Breast epithelium (tissue), 4 donors: ENCODE measurements around the gene BRINP1. TPM values are rescaled to one million over a fixed set of nuclear protein-coding genes. Genes with fewer than 3 reads are reported as not detected.

Source experiments
- DNase-seq, 2 donors: peaks; one replicate each; pipeline ENCODE4 v3.0.0-alpha.2; 2019; ENCODE audit warnings: low spot score in 2 of 2
- H3K27ac ChIP-seq, 2 donors: fragments of 200-600 bp; sonication (generic) in 1 of 2; one replicate each; pipeline ENCODE4 v1.5.1; 2016 to 2019; ENCODE audit warnings: mild to moderate bottlenecking in 1 of 2
- H3K27me3 ChIP-seq, 2 donors: fragments of 200-600 bp; sonication (generic) in 1 of 2; one replicate each; pipeline versions ENCODE4 v1.5.1 to v1.6.0; 2017 to 2019; ENCODE audit warnings: control low read depth in 1 of 2, mild to moderate bottlenecking in 1 of 2
- H3K36me3 ChIP-seq: fragments of 200-600 bp; one replicate; pipeline ENCODE4 v1.5.1; 2019
- H3K4me1 ChIP-seq, 2 donors: fragments of 200-600 bp; sonication (generic); one replicate each; pipeline ENCODE4 v1.5.1; 2016 to 2019; ENCODE audit warnings: control low read depth in 1 of 2
- H3K4me3 ChIP-seq, 3 donors: fragments of 200-600 bp; sonication (generic); 1 replicate in 2 of 3; 2 replicates in 1 of 3; pipeline ENCODE4 v1.5.1; 2016 to 2019; ENCODE audit warnings: mild to moderate bottlenecking in 3 of 3, moderate library complexity in 2 of 3
- H3K9me3 ChIP-seq, 2 donors: fragments of 200-600 bp; sonication (generic) in 1 of 2; one replicate each; pipeline ENCODE4 v1.5.1; 2016 to 2019; ENCODE audit warnings: control low read depth in 1 of 2
- POLR2A ChIP-seq: fragments of 450-650 bp; IDR thresholded peaks from one replicate; pipeline ENCODE4 v1.6.1; 2016; ENCODE audit warnings: antibody characterized with exemption, mild to moderate bottlenecking, moderate library complexity
- POLR2AphosphoS5 ChIP-seq, 3 donors: sonication (generic); formaldehyde crosslinking; IDR thresholded peaks; one replicate each; pipeline ENCODE4 v1.6.1; 2017; ENCODE audit warnings: antibody characterized with exemption in 3 of 3
- intact Hi-C: fragments of 100-400 bp; cut with DNase I; formaldehyde crosslinking; loops from one replicate; pipeline ENCODE4 v1.15.1; 2023; ENCODE audit warnings: low total_unique reads
- total RNA-seq, 3 donors: library from RNA; depleted of rRNA; stranded (reverse); fragments of >200 nt; gene quantifications; one replicate each; pipeline ENCODE4 v1.1.0, GENCODE V29; 2016
- TF ChIP-seq, protein P1 (sequence below), 3 donors: fragments of 450-650 bp; IDR thresholded peaks; one replicate each; pipeline ENCODE4 v1.5.1; 2016 to 2017; ENCODE audit warnings: antibody characterized with exemption in 3 of 3, mild to moderate bottlenecking in 3 of 3, moderate library complexity in 3 of 3

The BRINP1 gene
- 10 to 100 TPM in 1 of 3 donors, 1 to 10 TPM in 1, not detected in 1; 8.8 to 27.5 TPM for total RNA-seq

DNA sequence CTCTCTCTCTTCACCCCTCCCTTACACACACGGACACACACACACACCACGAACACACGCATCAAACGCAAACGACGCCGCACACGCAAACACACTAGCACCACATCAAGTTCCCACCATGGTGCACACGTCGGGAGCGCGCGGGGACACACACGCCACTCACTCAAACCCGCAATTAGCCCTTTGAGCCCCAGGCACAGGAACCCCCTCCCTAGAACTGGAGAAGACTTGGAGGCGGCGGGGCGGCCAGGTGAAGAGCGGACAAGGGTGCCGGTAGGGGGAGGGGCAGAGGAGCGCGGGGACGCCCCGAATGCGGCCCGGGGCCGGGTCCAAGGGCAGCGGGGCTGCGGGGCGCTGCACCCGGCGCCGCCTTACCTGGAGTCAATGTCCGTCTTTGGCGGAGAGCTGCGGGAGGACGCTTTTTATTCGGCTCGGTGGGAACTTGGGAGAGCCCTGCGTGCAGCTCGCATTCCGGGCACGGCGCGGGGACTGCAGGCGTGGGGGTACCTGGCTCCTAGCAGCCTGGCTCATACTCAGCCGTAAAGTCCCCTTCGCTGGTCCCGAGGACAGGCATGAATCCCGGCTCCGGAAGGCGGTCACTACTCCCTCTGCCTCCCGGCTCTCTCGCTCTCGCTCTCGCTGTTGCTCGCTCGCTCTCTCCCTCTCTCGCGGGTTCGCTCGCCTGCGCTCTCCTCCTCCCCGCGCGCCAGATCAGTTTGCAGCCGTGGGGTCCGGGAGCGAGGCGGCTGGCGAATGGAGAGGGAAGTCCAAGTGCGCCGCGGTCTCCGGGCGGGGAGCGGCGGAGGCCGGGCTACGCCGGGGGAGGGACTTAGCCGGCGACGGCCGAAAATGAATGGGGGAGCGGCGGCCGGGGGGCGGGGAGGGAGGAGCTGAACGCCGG is at the start of gene BRINP1:
Gene BRINP1 (minus strand): TSS at position 755 of the 901 bp plus-strand sequence. CDS start 56,080 bp downstream, outside the sequence.
- TF ChIP-seq POLR2A (no peak), POLR2AphosphoS5 (IDR thresholded peaks at IDR 0.05) (peak in 1 of 3 donors; percentile 21)
- TF ChIP-seq, protein P1, sequence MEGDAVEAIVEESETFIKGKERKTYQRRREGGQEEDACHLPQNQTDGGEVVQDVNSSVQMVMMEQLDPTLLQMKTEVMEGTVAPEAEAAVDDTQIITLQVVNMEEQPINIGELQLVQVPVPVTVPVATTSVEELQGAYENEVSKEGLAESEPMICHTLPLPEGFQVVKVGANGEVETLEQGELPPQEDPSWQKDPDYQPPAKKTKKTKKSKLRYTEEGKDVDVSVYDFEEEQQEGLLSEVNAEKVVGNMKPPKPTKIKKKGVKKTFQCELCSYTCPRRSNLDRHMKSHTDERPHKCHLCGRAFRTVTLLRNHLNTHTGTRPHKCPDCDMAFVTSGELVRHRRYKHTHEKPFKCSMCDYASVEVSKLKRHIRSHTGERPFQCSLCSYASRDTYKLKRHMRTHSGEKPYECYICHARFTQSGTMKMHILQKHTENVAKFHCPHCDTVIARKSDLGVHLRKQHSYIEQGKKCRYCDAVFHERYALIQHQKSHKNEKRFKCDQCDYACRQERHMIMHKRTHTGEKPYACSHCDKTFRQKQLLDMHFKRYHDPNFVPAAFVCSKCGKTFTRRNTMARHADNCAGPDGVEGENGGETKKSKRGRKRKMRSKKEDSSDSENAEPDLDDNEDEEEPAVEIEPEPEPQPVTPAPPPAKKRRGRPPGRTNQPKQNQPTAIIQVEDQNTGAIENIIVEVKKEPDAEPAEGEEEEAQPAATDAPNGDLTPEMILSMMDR (IDR thresholded peaks at IDR 0.05), result no peak
- DNase-seq, result peak in 1 of 2 donors; percentile 52
- H3K27me3 ChIP-seq, result peaks cover 5 to 10% of the 10 kb centered on the region in 2 donors

GRCh38 chr9:119418721-119419120 is 49.5 kb upstream of the BRINP1 start:
- intact Hi-C loops, result no loop called here
- H3K27ac ChIP-seq, result no peak overlapping the region
- no peaks in the 10 kb centered on the region for H3K27me3 ChIP-seq
- DNase-seq, result no peak
- H3K36me3 ChIP-seq, result no peaks in the 10 kb centered on the region
- H3K4me1 ChIP-seq, result no peaks in the 10 kb centered on the region
- H3K9me3 ChIP-seq, result peaks cover 0 to under 1% of the 10 kb centered on the region in 2 donors
- no peak overlapping the region for H3K4me3 ChIP-seq
- TF ChIP-seq POLR2A (no peak), POLR2AphosphoS5 (IDR thresholded peaks at IDR 0.05) (no peak)
- TF ChIP-seq, protein P1 (IDR thresholded peaks at IDR 0.05), result no peak

More for the DNA sequence above, at the start of gene BRINP1:
- intact Hi-C loops, result no loop called here
- Histone ChIP-seq H3K4me3 (peak within 1 kb of the TSS; percentile 28 to 78 (median 67)), H3K27ac (peak within 1 kb of the TSS; percentile 42 to 74), H3K9me3 (no peaks in the 10 kb centered on the region), H3K36me3 (no peaks in the 10 kb centered on the region), H3K4me1 (no peaks in the 10 kb centered on the region)

DNA sequence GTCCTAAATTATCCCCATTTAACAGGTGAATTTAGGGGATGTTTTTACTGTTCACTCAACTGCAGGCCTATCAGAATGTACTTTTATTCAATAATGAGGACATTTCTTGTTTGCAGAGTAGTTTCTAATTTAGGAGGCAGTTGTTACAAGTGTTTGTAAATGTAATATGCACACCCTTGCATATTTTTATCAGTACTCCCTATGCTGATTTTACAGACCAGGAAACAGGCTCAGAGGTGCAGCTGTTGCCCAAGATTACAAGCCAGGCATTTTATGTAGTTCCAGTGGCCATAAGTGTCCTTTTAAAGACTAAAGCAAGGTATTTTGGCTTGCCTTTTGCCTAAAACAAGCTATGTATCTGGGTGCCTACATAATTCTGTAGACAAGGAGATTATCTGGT is 47.6 kb upstream of the BRINP1 start:
- peaks cover 0 to 5% of the 10 kb centered on the region in 2 donors for H3K9me3 ChIP-seq
- no peak overlapping the region for H3K27ac ChIP-seq
- TF ChIP-seq POLR2AphosphoS5 (IDR thresholded peaks at IDR 0.05) (no peak), POLR2A (no peak)
- TF ChIP-seq, protein P1 (IDR thresholded peaks at IDR 0.05), result no peak
- H3K36me3 ChIP-seq, result no peaks in the 10 kb centered on the region
- intact Hi-C loops, result no loop called here
- no peak overlapping the region for H3K4me3 ChIP-seq
- no peak for DNase-seq
- no peaks in the 10 kb centered on the region for H3K4me1 ChIP-seq
- H3K27me3 ChIP-seq, result no peaks in the 10 kb centered on the region

GRCh38 chr9:119412399-119412798 is 43.2 kb upstream of the BRINP1 start:
- Histone ChIP-seq H3K4me3 (no peak overlapping the region), H3K4me1 (no peaks in the 10 kb centered on the region), H3K27ac (no peak overlapping the region), H3K36me3 (no peaks in the 10 kb centered on the region), H3K9me3 (peaks cover 0 to 5% of the 10 kb centered on the region in 2 donors), H3K27me3 (no peaks in the 10 kb centered on the region)
- peak in 1 of 2 donors; percentile 19 for DNase-seq
- TF ChIP-seq POLR2AphosphoS5 (IDR thresholded peaks at IDR 0.05) (no peak), POLR2A (no peak)
- TF ChIP-seq, protein P1 (IDR thresholded peaks at IDR 0.05), result no peak
- intact Hi-C loops, result no loop called here

DNA sequence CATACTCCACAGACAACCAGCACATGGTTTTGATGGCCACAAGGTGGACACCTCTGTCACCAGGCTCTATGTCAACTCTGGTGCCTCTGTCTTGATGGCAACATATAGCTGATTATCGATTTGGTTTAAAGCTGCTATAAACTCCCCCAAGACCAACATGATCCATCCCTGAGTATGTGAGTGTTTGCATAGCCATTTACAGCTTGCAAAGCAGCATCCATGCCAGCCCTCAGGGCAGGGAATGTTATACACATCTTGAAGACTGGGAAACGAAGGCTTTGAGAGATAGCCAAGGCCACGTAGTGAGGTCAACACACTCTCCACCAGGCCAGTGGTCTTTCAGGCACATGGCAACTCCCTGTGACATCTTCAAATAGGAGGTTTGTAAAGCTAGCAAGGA is 40.3 kb upstream of the BRINP1 start:
- no peaks in the 10 kb centered on the region for H3K36me3 ChIP-seq
- no peak for DNase-seq
- H3K4me1 ChIP-seq, result no peaks in the 10 kb centered on the region
- no peak for TF ChIP-seq POLR2AphosphoS5 (IDR thresholded peaks at IDR 0.05)
- no peak for TF ChIP-seq POLR2A
- TF ChIP-seq, protein P1 (IDR thresholded peaks at IDR 0.05), result no peak
- H3K27ac ChIP-seq, result no peak overlapping the region
- intact Hi-C loops, result no loop called here
- H3K4me3 ChIP-seq, result no peak overlapping the region
- H3K27me3 ChIP-seq, result no peaks in the 10 kb centered on the region
- peaks cover 0 to 5% of the 10 kb centered on the region in 2 donors for H3K9me3 ChIP-seq
